CD4-positive, alpha-beta memory T cell (primary cell): ENCODE results near the gene NRAP. TPM values are rescaled to one million over a fixed set of nuclear protein-coding genes. Genes with fewer than 3 reads are reported as not detected.

Experiments
- CTCF ChIA-PET: fragments of 350-600 bp; sonication (Branson Sonifier 250); formaldehyde crosslinking; loops from one replicate; lab custom pipeline; 2021; ENCODE audit warnings: inconsistent platforms; ENCODE audit not compliant: partially characterized antibody; lab: Charles Lee
- POLR2A ChIA-PET: fragments of 350-600 bp; sonication (Branson Sonifier 250); formaldehyde crosslinking; loops from one replicate; lab custom pipeline; 2021; ENCODE audit not compliant: partially characterized antibody; lab: Charles Lee
- DNase-seq, 5 donors: peaks; one replicate each; pipeline versions ENCODE4 v3.0.0 to v3.0.0-alpha.2; 2020 to 2022; ENCODE audit warnings: mixed read lengths in 1 of 5
- H3K27ac ChIP-seq: one replicate; pipeline ENCODE4 v1.7.0; 2013; ENCODE audit warnings: low read depth, low read length
- H3K27me3 ChIP-seq: 2 replicates; pipeline ENCODE4 v1.7.0; 2013; ENCODE audit warnings: mild to moderate bottlenecking, low read length, moderate library complexity; ENCODE audit not compliant: insufficient read depth
- H3K36me3 ChIP-seq: 2 replicates; pipeline ENCODE4 v1.7.0; 2013; ENCODE audit warnings: mild to moderate bottlenecking, low read length, moderate library complexity; ENCODE audit not compliant: insufficient read depth
- H3K4me1 ChIP-seq: 2 replicates; pipeline ENCODE4 v1.7.0; 2013; ENCODE audit warnings: mild to moderate bottlenecking, low read length, moderate library complexity; ENCODE audit not compliant: insufficient read depth
- H3K4me3 ChIP-seq, 2 donors: one replicate each; pipeline ENCODE4 v1.7.0; 2013; ENCODE audit warnings: low read length in 2 of 2, mild to moderate bottlenecking in 1 of 2
- H3K9me3 ChIP-seq, 2 donors: one replicate each; pipeline ENCODE4 v1.7.0; 2013; ENCODE audit warnings: low read length in 2 of 2, control low read depth in 1 of 2; ENCODE audit not compliant: control insufficient read depth in 1 of 2
- H3K27ac Mint-ChIP-seq, 7 donors: one replicate each; pipeline ENCODE4 v1.8.0; 2020 to 2021; ENCODE audit warnings: mixed read lengths in 7 of 7, mild to moderate bottlenecking in 6 of 7, inconsistent platforms in 3 of 7, moderate library complexity in 3 of 7
- H3K27me3 Mint-ChIP-seq, 2 donors: one replicate each; pipeline ENCODE4 v1.8.0; 2020 to 2021; ENCODE audit warnings: mixed read lengths in 2 of 2
- H3K36me3 Mint-ChIP-seq, 2 donors: one replicate each; pipeline ENCODE4 v1.8.0; 2020 to 2021; ENCODE audit warnings: mixed read lengths in 2 of 2, inconsistent platforms in 1 of 2, mild to moderate bottlenecking in 1 of 2
- H3K4me1 Mint-ChIP-seq, 4 donors: one replicate each; pipeline ENCODE4 v1.8.0; 2020 to 2021; ENCODE audit warnings: mixed read lengths in 4 of 4, mild to moderate bottlenecking in 1 of 4
- H3K4me3 Mint-ChIP-seq, 8 donors: one replicate each; pipeline ENCODE4 v1.8.0; 2020 to 2021; ENCODE audit warnings: mixed read lengths in 8 of 8, mild to moderate bottlenecking in 7 of 8, moderate library complexity in 6 of 8, inconsistent platforms in 3 of 8
- H3K9me3 Mint-ChIP-seq, 8 donors: one replicate each; pipeline ENCODE4 v1.8.0; 2020 to 2021; ENCODE audit warnings: mixed read lengths in 8 of 8, mild to moderate bottlenecking in 5 of 8, inconsistent platforms in 3 of 8, moderate library complexity in 1 of 8
- intact Hi-C: fragments of 100-400 bp; cut with micrococcal nuclease; formaldehyde crosslinking; loops from one replicate; pipeline ENCODE4 v1.15.1; 2023
- polyA plus RNA-seq, 2 donors: library from polyadenylated mRNA; unstranded; fragments of 300-500 nt; fragmentation: Illumina TruSeq; gene quantifications; one replicate each; pipeline ENCODE4 v1.2.3, GENCODE V29; 2021
- total RNA-seq, 2 experiments: library from RNA; stranded (reverse); gene quantifications; one replicate each; pipeline ENCODE4 v1.2.3, GENCODE V29; 2021

Gene NRAP
- total and polyA plus RNA-seq, 4 experiments from 2014 or later = not detected

DNA sequence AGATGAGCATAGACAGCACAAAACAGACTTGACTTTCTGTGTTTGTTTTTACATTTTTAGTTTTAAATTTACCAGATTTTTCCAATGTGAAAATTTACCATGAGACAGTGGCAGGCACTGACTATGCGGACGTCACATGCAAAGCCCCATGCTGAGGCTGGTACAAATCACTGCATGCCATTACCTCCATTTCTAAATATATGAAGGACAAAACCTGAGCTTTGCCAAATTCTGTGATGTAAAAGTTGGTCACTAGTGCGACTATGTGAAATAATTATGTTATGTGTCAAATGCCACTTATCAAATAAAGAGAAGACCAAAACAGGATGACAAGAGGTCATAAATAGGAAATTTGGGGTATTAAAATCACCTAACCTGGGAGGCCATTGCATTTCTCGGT lies 22.1 kb downstream of the NRAP start:
- Mint-ChIP-seq H3K9me3 (peaks cover 0 to 3% (median 0%) of the 10 kb centered on the region in 8 donors), H3K4me3 (no peak overlapping the region), H3K4me1 (no peaks in the 10 kb centered on the region), H3K36me3 (no peaks in the 10 kb centered on the region), H3K27me3 (peaks cover 13 to 18% of the 10 kb centered on the region in 2 donors), H3K27ac (no peak overlapping the region)
- POLR2A ChIA-PET = no interaction called here
- Histone ChIP-seq H3K9me3 (no peaks in the 10 kb centered on the region), H3K27me3 (no peaks in the 10 kb centered on the region), H3K4me1 (no peaks in the 10 kb centered on the region), H3K36me3 (no peaks in the 10 kb centered on the region), H3K27ac (no peak overlapping the region), H3K4me3 (no peak overlapping the region)
- intact Hi-C loops = no loop called here
- no peak for DNase-seq
- CTCF ChIA-PET = no interaction called here

DNA sequence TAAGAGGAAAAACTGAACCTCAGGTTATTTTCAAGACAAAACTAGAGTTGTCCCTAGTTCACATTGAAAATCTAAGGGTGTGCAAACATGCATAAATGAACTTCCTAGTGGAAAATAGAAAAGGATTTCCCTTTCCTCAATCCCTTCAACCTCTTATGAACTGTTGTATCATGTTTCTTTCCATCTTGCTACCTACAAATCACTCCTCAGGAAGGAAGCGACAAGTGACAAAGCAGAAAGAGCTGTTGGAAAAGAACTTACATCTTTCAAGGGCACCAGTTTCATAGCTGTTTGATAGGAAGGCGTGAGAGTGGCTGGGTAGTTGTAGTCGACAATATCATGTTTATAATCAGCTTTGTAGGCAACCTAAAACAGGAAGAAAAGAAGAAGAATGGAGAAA lies 23.9 kb downstream of the NRAP start:
- Mint-ChIP-seq H3K36me3 (peaks cover 0 to 8% of the 10 kb centered on the region in 2 donors), H3K4me1 (no peaks in the 10 kb centered on the region), H3K27ac (no peak overlapping the region), H3K9me3 (peaks cover 0 to 3% (median 1%) of the 10 kb centered on the region in 8 donors), H3K27me3 (peaks cover 21 to 26% of the 10 kb centered on the region in 2 donors), H3K4me3 (no peak overlapping the region)
- ChIA-PET CTCF (interaction anchor here (1.5 kb wide), 1 partner anchor 13 kb away, joined by 3 read pairs; no protein-coding TSS in a partner anchor), POLR2A (no interaction called here)
- no peak overlapping the region for H3K27ac ChIP-seq
- H3K4me1 ChIP-seq = no peaks in the 10 kb centered on the region
- H3K36me3 ChIP-seq = no peaks in the 10 kb centered on the region
- H3K9me3 ChIP-seq = no peaks in the 10 kb centered on the region
- intact Hi-C loops = no loop called here
- no peak overlapping the region for H3K4me3 ChIP-seq
- DNase-seq = no peak
- H3K27me3 ChIP-seq = no peaks in the 10 kb centered on the region

DNA sequence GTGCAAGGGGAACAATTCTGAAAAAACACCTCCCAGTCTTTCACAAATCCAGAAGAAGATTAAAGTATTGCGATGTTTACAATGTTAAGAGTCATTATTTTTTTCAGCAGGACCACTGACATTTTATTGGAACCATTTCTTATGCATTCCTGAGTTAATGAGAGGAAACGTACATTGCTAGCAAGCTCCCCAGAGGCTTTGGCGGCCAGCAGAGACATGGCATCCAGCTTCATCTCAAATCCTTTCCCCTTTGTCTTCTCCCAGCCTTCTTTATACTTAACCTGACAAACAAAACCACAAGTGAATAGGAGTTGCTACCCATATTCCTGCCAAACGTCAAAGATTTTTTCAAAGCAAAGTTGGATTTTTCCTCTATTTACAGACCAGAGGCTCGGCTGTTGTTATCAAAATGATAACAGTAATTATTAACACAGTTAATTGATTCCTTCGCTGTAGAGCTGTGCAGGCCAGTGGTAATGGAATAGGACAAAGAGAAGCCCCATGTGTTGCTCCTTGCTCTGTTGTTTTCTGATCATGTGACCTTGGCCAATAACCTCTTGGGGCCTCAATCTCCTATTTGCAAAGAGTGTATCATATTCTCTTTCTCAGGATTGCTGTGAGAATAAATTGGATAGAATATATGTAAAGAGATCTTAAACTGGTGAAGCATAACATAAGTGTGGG lies 32.0 kb downstream of the NRAP start:
- CTCF ChIA-PET = no interaction called here
- POLR2A ChIA-PET = no interaction called here
- intact Hi-C loops = no loop called here

DNA sequence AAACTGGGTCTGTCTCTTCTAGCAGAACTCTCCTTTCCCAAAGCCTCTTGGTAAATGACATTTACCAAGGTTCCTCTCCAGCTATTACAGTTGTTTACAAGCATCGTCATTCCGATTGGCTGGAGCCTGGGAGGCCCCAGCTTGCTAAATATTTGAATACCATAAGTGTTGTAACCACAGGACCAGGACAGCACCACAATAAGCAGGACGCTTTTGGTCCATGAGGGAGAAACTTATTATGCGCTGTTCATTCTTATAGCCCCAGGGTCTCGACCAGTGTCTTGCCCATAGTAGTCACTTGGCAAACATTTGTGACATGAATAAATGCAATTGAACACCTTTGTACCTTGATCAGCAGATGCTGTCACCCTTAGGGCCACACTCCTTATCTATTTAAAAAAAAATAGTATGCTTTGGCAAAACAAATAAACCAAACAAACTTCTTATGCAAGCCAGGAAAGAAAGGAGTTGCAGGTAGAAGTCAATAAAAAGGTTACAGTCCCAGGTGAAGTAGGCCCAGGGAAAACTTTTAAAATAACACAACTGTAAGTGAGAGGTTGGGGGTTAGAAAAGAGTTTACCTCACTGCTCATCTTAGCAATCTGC lies 32.8 kb downstream of the NRAP start:
- intact Hi-C loops = no loop called here
- Mint-ChIP-seq H3K27me3 (peaks cover 9 to 16% of the 10 kb centered on the region in 2 donors), H3K36me3 (peaks cover 0 to 4% of the 10 kb centered on the region in 2 donors), H3K27ac (no peak overlapping the region), H3K9me3 (peaks cover 0 to 9% (median 1%) of the 10 kb centered on the region in 8 donors), H3K4me3 (no peak overlapping the region), H3K4me1 (no peaks in the 10 kb centered on the region)
- CTCF ChIA-PET = no interaction called here
- H3K36me3 ChIP-seq = no peaks in the 10 kb centered on the region
- no peak for DNase-seq
- H3K4me1 ChIP-seq = no peaks in the 10 kb centered on the region
- POLR2A ChIA-PET = no interaction called here
- H3K4me3 ChIP-seq = no peak overlapping the region
- no peaks in the 10 kb centered on the region for H3K9me3 ChIP-seq
- H3K27ac ChIP-seq = no peak overlapping the region
- H3K27me3 ChIP-seq = no peaks in the 10 kb centered on the region

More for the DNA sequence above, 32.0 kb downstream of the NRAP start:
- H3K4me1 Mint-ChIP-seq = no peaks in the 10 kb centered on the region
- Histone ChIP-seq H3K27me3 (no peaks in the 10 kb centered on the region), H3K4me3 (no peak overlapping the region), H3K9me3 (no peaks in the 10 kb centered on the region), H3K4me1 (no peaks in the 10 kb centered on the region), H3K36me3 (no peaks in the 10 kb centered on the region), H3K27ac (no peak overlapping the region)
- no peak for DNase-seq
- H3K9me3 Mint-ChIP-seq = peaks cover 0 to 9% (median 3%) of the 10 kb centered on the region in 8 donors
- H3K36me3 Mint-ChIP-seq = peaks cover 0 to 8% of the 10 kb centered on the region in 2 donors
- peaks cover 10 to 19% of the 10 kb centered on the region in 2 donors for H3K27me3 Mint-ChIP-seq
- no peak overlapping the region for H3K4me3 Mint-ChIP-seq
- no peak overlapping the region for H3K27ac Mint-ChIP-seq

DNA sequence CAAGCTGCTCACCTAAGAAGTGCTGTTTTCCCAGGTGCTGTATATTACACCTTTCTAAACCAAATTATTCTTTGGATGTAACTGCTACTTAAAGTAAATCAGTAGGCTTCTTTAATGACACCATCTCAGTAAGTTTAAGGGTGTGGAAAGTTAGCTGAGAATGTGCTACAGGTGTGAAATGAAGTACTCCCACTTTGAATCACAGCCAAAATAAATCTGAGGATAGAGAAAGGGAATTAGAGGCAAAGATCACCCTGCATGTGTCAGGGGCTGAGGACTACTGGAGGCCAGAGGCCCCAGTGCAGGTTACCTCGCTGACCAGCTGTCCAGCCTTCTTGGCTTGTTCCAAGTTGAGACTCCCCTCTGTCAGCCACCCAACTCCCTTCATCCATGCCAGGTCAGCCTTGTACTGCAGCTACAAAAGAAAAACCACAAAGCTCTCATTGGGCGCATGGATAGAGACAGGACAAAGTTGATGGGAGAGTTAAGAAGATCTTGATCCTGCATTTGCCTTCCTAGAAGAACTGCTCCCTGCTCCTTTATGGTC lies 35.2 kb downstream of the NRAP start:
- no peaks in the 10 kb centered on the region for H3K27me3 ChIP-seq
- no peak overlapping the region for H3K4me3 ChIP-seq
- no peak overlapping the region for H3K27ac ChIP-seq
- peaks cover 6 to 17% of the 10 kb centered on the region in 2 donors for H3K27me3 Mint-ChIP-seq
- H3K4me3 Mint-ChIP-seq = no peak overlapping the region
- ChIA-PET CTCF (no interaction called here), POLR2A (no interaction called here)
- H3K4me1 Mint-ChIP-seq = no peaks in the 10 kb centered on the region
- no peak overlapping the region for H3K27ac Mint-ChIP-seq
- H3K9me3 ChIP-seq = no peaks in the 10 kb centered on the region
- no peak for DNase-seq
- intact Hi-C loops = no loop called here
- no peaks in the 10 kb centered on the region for H3K4me1 ChIP-seq
- no peaks in the 10 kb centered on the region for H3K36me3 ChIP-seq
- H3K9me3 Mint-ChIP-seq = peaks cover 0 to 3% (median 0%) of the 10 kb centered on the region in 8 donors
- H3K36me3 Mint-ChIP-seq = no peaks in the 10 kb centered on the region

DNA sequence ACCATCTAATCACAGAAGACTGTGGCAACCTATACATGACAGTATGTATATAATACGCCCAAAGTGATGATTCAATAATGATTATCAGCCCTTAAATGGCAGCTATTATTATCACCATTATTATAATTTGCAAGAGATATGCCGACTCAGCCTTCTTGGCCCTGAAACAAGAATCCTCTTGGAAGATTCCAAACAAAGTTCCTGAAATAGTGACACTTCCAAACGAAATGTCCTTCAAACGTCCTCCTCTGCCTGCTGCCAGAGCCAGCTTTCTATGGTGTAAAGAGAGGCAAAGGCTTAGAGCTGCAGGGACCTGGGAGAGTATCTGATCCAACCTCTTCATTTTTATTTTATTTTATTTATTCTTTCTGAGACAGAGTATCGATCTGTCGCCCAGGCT lies 36.0 kb downstream of the NRAP start:
- Mint-ChIP-seq H3K27ac (no peak overlapping the region), H3K4me1 (no peaks in the 10 kb centered on the region), H3K27me3 (peaks cover 6 to 20% of the 10 kb centered on the region in 2 donors), H3K36me3 (no peaks in the 10 kb centered on the region), H3K9me3 (peaks cover 0 to 3% (median 0%) of the 10 kb centered on the region in 8 donors), H3K4me3 (no peak overlapping the region)
- Histone ChIP-seq H3K4me3 (no peak overlapping the region), H3K27ac (no peak overlapping the region), H3K4me1 (no peaks in the 10 kb centered on the region), H3K36me3 (no peaks in the 10 kb centered on the region), H3K27me3 (no peaks in the 10 kb centered on the region), H3K9me3 (no peaks in the 10 kb centered on the region)
- POLR2A ChIA-PET = no interaction called here
- no peak for DNase-seq
- intact Hi-C loops = no loop called here
- CTCF ChIA-PET = interaction anchor here (1.3 kb wide), 1 partner anchor 12 kb away, joined by 3 read pairs; no protein-coding TSS in a partner anchor

DNA sequence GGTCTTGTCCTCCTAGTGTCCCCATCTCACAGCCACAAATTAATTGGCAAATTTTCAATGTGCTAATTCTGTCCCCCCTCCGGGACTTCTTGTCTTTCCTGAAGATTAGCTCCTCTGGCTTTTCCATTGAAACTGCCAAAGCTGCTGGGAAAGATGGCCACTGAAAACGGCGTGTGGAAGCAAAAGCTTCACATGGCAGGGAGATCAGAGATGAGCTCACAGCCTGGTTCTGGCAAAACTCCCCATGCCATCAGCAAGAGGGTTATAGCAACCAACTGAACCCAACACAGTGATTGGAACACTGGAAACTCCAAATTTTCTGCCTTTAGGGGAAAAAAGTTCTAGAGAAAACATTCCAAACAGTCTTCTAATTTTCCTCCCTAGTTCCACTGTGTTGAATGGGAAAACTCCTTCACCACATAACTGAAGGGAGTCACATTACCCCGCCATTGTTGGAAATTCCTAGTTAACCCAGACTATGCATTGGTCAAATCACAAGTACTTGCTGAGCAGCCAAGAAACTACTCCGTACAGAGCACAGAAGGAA lies 37.0 kb downstream of the NRAP start:
- H3K9me3 Mint-ChIP-seq = peaks cover 0 to 3% (median 0%) of the 10 kb centered on the region in 8 donors
- intact Hi-C loops = no loop called here
- Histone ChIP-seq H3K36me3 (no peaks in the 10 kb centered on the region), H3K9me3 (no peaks in the 10 kb centered on the region), H3K27ac (no peak overlapping the region), H3K4me3 (no peak overlapping the region), H3K27me3 (no peaks in the 10 kb centered on the region), H3K4me1 (no peaks in the 10 kb centered on the region)
- H3K4me1 Mint-ChIP-seq = no peaks in the 10 kb centered on the region
- H3K27ac Mint-ChIP-seq = no peak overlapping the region
- no peak overlapping the region for H3K4me3 Mint-ChIP-seq
- CTCF ChIA-PET = interaction anchor here (0.6 to 1.3 kb wide), 2 partner anchors 13 to 371 kb away, joined by 3 read pairs; no protein-coding TSS in a partner anchor
- no peak for DNase-seq
- peaks cover 5 to 21% of the 10 kb centered on the region in 2 donors for H3K27me3 Mint-ChIP-seq
- no peaks in the 10 kb centered on the region for H3K36me3 Mint-ChIP-seq
- POLR2A ChIA-PET = no interaction called here
